HEK293T (cell line): ENCODE results near the gene SLC29A1.

Source experiments
- CTCF ChIA-PET: fragments of 350-600 bp; formaldehyde crosslinking; extraction: SDS; loops from one replicate; lab custom pipeline; 2021; ENCODE audit warnings: antibody characterized with exemption, inconsistent platforms; lab: Yijun Ruan, JAX
- POLR2A ChIA-PET: fragments of 350-600 bp; formaldehyde crosslinking; extraction: SDS; loops from one replicate; lab custom pipeline; 2020; ENCODE audit warnings: antibody characterized with exemption, inconsistent platforms; lab: Yijun Ruan, JAX
- DNase-seq: peaks from one replicate; pipeline ENCODE4 v3.0.0; 2012; ENCODE audit warnings: mixed read lengths; ENCODE audit errors: extremely low spot score
- ARNT ChIP-seq: fragments of 450-650 bp; IDR thresholded peaks from 2 replicates; pipeline ENCODE4 v1.6.1; 2017; ENCODE audit warnings: mild to moderate bottlenecking
- BHLHE40 ChIP-seq: fragments of 450-650 bp; IDR thresholded peaks from 2 replicates; pipeline ENCODE4 v1.6.1; 2016; ENCODE audit warnings: mild to moderate bottlenecking, moderate library complexity, borderline replicate concordance
- CTBP1 ChIP-seq: fragments of 450-650 bp; IDR thresholded peaks from 2 replicates; pipeline ENCODE4 v1.6.1; 2016; ENCODE audit warnings: borderline replicate concordance
- ELF4 ChIP-seq: fragments of 450-650 bp; IDR thresholded peaks from 2 replicates; pipeline ENCODE4 v1.6.1; 2017; ENCODE audit warnings: antibody characterized with exemption
- FOXA1 ChIP-seq: fragments of 450-650 bp; IDR thresholded peaks from 2 replicates; pipeline ENCODE4 v1.6.1; 2016; ENCODE audit warnings: mild to moderate bottlenecking
- FOXK2 ChIP-seq: fragments of 450-650 bp; IDR thresholded peaks from 2 replicates; pipeline ENCODE4 v1.6.1; 2016; ENCODE audit warnings: mild to moderate bottlenecking
- FOXM1 ChIP-seq: fragments of 450-650 bp; IDR thresholded peaks from 2 replicates; pipeline ENCODE4 v1.6.1; 2017; ENCODE audit warnings: mild to moderate bottlenecking, borderline replicate concordance
- HDGF ChIP-seq: fragments of 450-650 bp; IDR thresholded peaks from 2 replicates; pipeline ENCODE4 v1.6.1; 2017; ENCODE audit warnings: antibody characterized with exemption, borderline replicate concordance
- L3MBTL2 ChIP-seq: fragments of 450-650 bp; conservative IDR thresholded peaks from 2 replicates; pipeline ENCODE4 v1.6.1; 2016; ENCODE audit warnings: mild to moderate bottlenecking
- LEF1 ChIP-seq: fragments of 450-650 bp; IDR thresholded peaks from 2 replicates; pipeline ENCODE4 v1.6.1; 2017; ENCODE audit warnings: mild to moderate bottlenecking, borderline replicate concordance
- NFRKB ChIP-seq: fragments of 450-650 bp; IDR thresholded peaks from 2 replicates; pipeline ENCODE4 v1.6.1; 2016; ENCODE audit warnings: mild to moderate bottlenecking, moderate library complexity
- PKNOX1 ChIP-seq: fragments of 450-650 bp; IDR thresholded peaks from 2 replicates; pipeline ENCODE4 v1.6.1; 2016
- SP1 ChIP-seq: fragments of 450-650 bp; IDR thresholded peaks from 2 replicates; pipeline ENCODE4 v1.6.1; 2017
- SUZ12 ChIP-seq: fragments of 450-650 bp; IDR thresholded peaks from 2 replicates; pipeline ENCODE4 v1.6.1; 2016; ENCODE audit warnings: mild to moderate bottlenecking
- TARDBP ChIP-seq: fragments of 450-650 bp; IDR thresholded peaks from 2 replicates; pipeline ENCODE4 v1.6.1; 2016
- ZNF384 ChIP-seq: fragments of 450-650 bp; IDR thresholded peaks from 2 replicates; pipeline ENCODE4 v1.6.1; 2016

The SLC29A1 gene

GRCh38 chr6:44268095-44268628 is 44.8 kb downstream of the SLC29A1 start:
- TF ChIP-seq FOXA1 (no peak), FOXM1 (no peak), HDGF (no peak), SP1 (no peak), ZNF384 (no peak), ARNT (no peak), TARDBP (no peak)
- CTCF ChIA-PET = interaction anchor here (0.5 to 3.4 kb wide), 15 partner anchors 11 to 208 kb away, joined by 3 to 46 read pairs (median 4); partner anchors contain the start of gene SLC35B2
- POLR2A ChIA-PET = interaction anchor here (0.7 to 3.0 kb wide), 5 partner anchors 12 to 45 kb away, joined by 3 to 18 read pairs (median 10); partner anchors contain the start of genes AARS2 and HSP90AB1
- peak; percentile 79 for DNase-seq

GRCh38 chr6:44269178-44269920 is 46.0 kb downstream of the SLC29A1 start:
- ChIA-PET CTCF (interaction anchor here (1.4 to 3.4 kb wide), 5 partner anchors 36 to 76 kb away, joined by 4 to 46 read pairs (median 10); no protein-coding TSS in a partner anchor), POLR2A (interaction anchor here (1.5 to 3.0 kb wide), 5 partner anchors 13 to 45 kb away, joined by 3 to 18 read pairs (median 10); partner anchors contain the start of genes AARS2 and HSP90AB1)
- DNase-seq = no peak
- TF ChIP-seq FOXM1 (no peak), PKNOX1 (no peak), CTBP1 (no peak), ARNT (no peak), FOXK2 (no peak), NFRKB (no peak), SP1 (no peak)

- DNase-seq = no peak
- TF ChIP-seq BHLHE40 (no peak), ELF4 (no peak), TARDBP (no peak), ZNF384 (no peak), NFRKB (no peak), HDGF (no peak), FOXK2 (no peak), LEF1 (no peak), PKNOX1 (no peak), CTBP1 (no peak), SP1 (no peak), SUZ12 (no peak), L3MBTL2 (no peak), ARNT (no peak), FOXM1 (no peak), FOXA1 (no peak)
- ChIA-PET POLR2A (interaction anchor here (1.5 to 3.0 kb wide), 4 partner anchors 15 to 46 kb away, joined by 3 to 18 read pairs (median 10); partner anchors contain the start of genes AARS2 and HSP90AB1), CTCF (interaction anchor here (0.8 to 1.7 kb wide), 3 partner anchors 13 to 68 kb away, joined by 3 to 10 read pairs (median 3); no protein-coding TSS in a partner anchor)
These were observed 46.6 kb downstream of the SLC29A1 start, which contains the start of gene TMEM151B for GRCh38 chr6:44269921-44270525. Gene TMEM151B (plus strand): TSS chr6:44270450. CDS start chr6:44270743, 293 bp downstream.

GRCh38 chr6:44270526-44271405 is 47.4 kb downstream of the SLC29A1 start:
- POLR2A ChIA-PET = interaction anchor here (1.4 to 3.0 kb wide), 4 partner anchors 14 to 47 kb away, joined by 4 to 18 read pairs (median 4); partner anchors contain the start of gene HSP90AB1
- peak; percentile 39 for DNase-seq
- TF ChIP-seq ELF4 (no peak), FOXA1 (no peak), TARDBP (no peak), ZNF384 (no peak), L3MBTL2 (no peak), NFRKB (no peak), SP1 (no peak)
- CTCF ChIA-PET = interaction anchor here (0.6 to 1.7 kb wide), 4 partner anchors 14 to 67 kb away, joined by 3 to 10 read pairs (median 3); no protein-coding TSS in a partner anchor

GRCh38 chr6:44271406-44271723 is 48.0 kb downstream of the SLC29A1 start:
- no peak for TF ChIP-seq ARNT
- no peak for TF ChIP-seq FOXA1
- TF ChIP-seq ZNF384 = no peak
- no peak for TF ChIP-seq TARDBP
- TF ChIP-seq NFRKB = no peak
- TF ChIP-seq FOXM1 = no peak
- no peak for DNase-seq
- ChIA-PET CTCF (no interaction called here), POLR2A (interaction anchor here (1.4 to 1.5 kb wide), 2 partner anchors 15 to 21 kb away, joined by 4 read pairs; no protein-coding TSS in a partner anchor)

- ChIA-PET CTCF (no interaction called here), POLR2A (interaction anchor here (1.4 to 1.5 kb wide), 2 partner anchors 15 to 21 kb away, joined by 4 read pairs; no protein-coding TSS in a partner anchor)
- TF ChIP-seq FOXM1 (no peak), ELF4 (no peak)
- no peak for DNase-seq
These were observed 48.5 kb downstream of the SLC29A1 start for GRCh38 chr6:44271914-44272313.
